Measurements from ENCODE around the gene SCGB1D1. TPM values are rescaled to one million over a fixed set of nuclear protein-coding genes. Genes with fewer than 3 reads are reported as not detected.

SCGB1D1 gene, protein sequence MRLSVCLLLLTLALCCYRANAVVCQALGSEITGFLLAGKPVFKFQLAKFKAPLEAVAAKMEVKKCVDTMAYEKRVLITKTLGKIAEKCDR
- not detected for total RNA-seq

DNA sequence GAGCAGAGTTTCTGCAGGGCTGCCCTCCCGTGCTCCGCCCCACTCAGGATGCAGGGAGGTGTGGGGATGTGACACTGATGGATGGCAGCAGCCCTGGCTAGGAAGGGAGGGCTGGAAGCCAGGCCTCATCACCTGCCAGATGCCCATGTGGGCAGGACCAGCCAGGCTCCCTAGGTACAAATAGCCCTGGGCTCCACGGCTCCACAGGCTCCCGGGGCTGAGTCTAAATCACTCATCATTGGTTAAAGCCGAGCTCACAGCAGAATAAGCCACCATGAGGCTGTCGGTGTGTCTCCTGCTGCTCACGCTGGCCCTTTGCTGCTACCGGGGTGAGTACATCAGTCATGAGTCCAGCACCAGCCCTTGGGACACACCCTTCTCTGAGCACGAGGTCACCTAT, at the start of gene SCGB1D1:
Gene SCGB1D1, plus strand, starts transcription at position 206 of the 400 bp plus-strand sequence. Its CDS starts 69 bp downstream, at position 275.
- no peaks in the 10 kb centered on the region for H3K4me1 ChIP-seq (replicated peaks in 1 of 2)
- WGBS, 10 experiments, result 0 to 87% (median 68%) methylated on average over 1 to 4 of the region's 9 CpGs; no CpG with 5 or more reads in 6 of the 10 experiments
- no peak for ATAC-seq (replicated peaks in 6 of 8)
- H3K27ac ChIP-seq, result no peak within 1 kb of the TSS
- no peak within 1 kb of the TSS for H3K4me3 ChIP-seq
- in situ Hi-C loops (cut with MboI; ENCODE audit: low pct_unique_long_range_greater_than_20kb in 2 of 9, low sequenced_read_pairs in 9 of 9, unreplicated experiment in 9 of 9), result no loop called here

DNA sequence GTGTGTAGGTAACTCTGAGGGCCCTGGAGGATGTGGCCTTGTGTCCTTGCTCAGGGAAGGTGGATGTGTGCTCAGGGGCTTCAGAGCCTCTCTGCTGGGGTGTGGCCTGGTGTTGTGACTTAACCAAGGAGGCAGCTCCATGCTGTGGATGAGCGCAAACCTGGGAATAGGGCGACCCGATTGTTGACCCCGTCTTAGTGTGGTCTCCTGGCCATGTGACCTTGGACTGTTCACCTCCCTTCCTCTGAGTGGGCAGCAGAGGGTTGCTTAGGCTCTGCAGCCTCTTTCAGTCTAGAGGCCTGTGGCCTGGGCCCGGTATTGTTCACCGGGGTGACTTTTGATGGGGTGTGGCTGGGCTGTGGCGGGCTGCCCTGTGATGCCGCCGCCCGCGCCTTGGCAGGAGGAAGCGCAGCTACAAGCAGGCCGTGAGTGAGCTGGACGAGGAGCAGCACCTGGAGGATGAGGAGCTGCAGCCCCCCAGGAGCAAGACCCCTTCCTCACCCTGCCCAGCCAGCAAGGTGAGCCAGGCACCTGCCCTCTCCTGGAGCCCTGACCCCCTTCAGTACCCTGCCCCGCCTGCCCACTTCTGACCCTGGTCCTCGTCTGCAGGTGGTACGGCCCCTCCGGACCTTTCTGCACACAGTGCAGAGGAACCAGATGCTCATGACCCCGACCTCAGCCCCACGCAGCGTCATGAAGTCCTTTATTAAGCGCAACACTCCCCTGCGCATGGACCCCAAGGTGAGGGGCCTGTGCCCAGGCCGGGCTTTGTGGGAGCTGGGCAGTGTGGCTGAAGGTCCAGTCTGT, 49.5 kb upstream of the SCGB1D1 start:
- in situ Hi-C loops (cut with MboI; ENCODE audit: low pct_unique_long_range_greater_than_20kb in 2 of 9, low sequenced_read_pairs in 9 of 9, unreplicated experiment in 9 of 9), result no loop called here
- ATAC-seq (replicated peaks in 6 of 8), result peak in 1 of 8 experiments; percentile 13
- no peak overlapping the region for H3K27ac ChIP-seq
- no peak overlapping the region for H3K4me3 ChIP-seq
- no peaks in the 10 kb centered on the region for H3K4me1 ChIP-seq (replicated peaks in 1 of 2)
- WGBS, 10 experiments, result 100% methylated on average over 1 to 3 of the region's 24 CpGs; no CpG with 5 or more reads in 7 of the 10 experiments

DNA sequence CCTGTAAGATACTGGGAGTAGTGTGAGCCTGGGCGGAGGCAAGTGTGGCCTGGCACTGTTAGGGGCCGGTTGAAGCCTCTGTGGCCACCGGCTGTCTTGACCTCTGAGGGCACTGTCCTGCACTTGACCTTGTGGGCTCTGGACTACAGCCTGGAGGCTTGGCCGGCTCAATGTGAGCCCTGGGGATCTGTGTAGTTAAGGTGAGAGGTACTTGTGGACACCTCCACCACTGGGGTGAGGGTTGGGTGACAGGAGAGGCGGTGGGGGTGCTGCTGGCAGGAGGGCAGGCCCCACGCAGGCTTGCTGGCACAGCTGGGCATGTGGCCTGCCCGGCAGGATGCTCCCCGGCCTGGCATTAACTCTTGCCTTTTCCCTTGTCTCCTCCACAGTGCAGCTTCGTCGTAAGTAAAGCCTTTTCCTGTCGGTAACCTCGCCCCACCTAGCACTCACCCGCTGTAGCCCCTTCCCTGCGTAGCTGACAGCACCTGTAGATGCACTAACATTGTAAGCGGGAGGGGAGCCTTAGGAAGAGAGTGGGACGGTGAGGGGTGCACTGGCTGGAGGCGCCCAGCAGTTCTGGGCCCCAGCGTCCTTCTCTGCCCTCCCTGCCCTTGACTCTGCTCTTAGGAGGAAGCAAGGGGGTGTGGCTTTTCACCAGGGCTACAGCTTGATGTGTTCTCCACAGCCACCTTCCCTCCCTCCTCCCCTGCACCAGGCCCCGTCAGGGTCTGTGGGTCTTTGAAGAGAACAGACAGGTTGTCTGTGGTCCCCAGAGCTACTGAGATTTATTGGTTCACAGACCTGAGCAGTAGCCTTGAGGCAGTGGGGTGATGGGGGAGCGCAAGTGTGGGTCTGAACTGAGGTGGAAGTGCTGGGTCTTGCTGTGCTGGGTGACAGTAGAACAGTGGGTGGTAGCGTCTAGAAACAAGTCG, 48.6 kb upstream of the SCGB1D1 start:
- Histone ChIP-seq H3K4me3 (no peak overlapping the region), H3K4me1 (replicated peaks in 1 of 2) (no peaks in the 10 kb centered on the region), H3K27ac (no peak overlapping the region)
- WGBS, 10 experiments, result 60 to 100% (median 96%) methylated on average over 1 to 8 of the region's 22 CpGs; no CpG with 5 or more reads in 5 of the 10 experiments
- in situ Hi-C loops (cut with MboI; ENCODE audit: low pct_unique_long_range_greater_than_20kb in 2 of 9, low sequenced_read_pairs in 9 of 9, unreplicated experiment in 9 of 9), result no loop called here
- no peak for ATAC-seq (replicated peaks in 6 of 8)

DNA sequence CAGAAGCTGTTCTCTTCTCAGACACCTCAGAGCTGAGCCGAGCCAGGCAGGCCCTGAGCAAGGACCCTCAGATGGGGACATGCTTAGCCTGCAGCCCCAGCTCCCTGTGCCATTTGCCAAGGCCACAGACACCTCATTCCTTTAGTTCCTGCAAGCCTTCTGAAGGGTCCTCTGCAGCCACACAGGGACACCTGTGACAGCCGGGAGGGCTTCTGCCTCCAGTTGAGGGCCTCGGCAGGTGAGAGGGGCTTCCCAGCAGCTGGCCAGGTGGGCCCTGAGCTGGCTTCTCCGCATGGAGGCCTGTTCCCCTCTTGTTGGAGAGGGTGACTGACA, 48.0 kb upstream of the SCGB1D1 start:
- no peak for ATAC-seq (replicated peaks in 6 of 8)
- in situ Hi-C loops (cut with MboI; ENCODE audit: low pct_unique_long_range_greater_than_20kb in 2 of 9, low sequenced_read_pairs in 9 of 9, unreplicated experiment in 9 of 9), result no loop called here
- Histone ChIP-seq H3K27ac (no peak overlapping the region), H3K4me1 (replicated peaks in 1 of 2) (no peaks in the 10 kb centered on the region), H3K4me3 (no peak overlapping the region)
- 80 to 95% (median 90%) methylated on average over 1 to 3 of the region's 4 CpGs; no CpG with 5 or more reads in 7 of the 10 experiments for WGBS, 10 experiments

DNA sequence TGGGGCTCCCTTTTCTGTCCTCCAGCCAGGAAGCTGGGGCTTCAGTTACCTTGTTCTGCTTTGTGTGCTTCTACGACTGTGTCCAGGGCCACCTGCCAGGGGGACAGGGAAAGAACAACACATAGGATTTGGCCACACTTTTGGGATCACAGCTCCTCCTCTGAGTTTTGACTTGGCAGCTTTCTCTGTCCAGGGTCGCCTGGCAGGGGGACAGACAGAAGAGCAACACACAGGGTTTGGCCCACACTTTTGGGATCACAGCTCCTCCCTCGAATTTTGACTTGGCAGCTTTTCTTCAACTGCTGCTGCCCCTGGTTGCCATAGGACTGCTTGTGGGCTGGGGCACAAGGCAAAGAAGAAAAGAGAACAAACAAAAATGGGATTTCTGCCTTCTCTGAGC, 47.1 kb upstream of the SCGB1D1 start:
- H3K27ac ChIP-seq, result no peak overlapping the region
- in situ Hi-C loops (cut with MboI; ENCODE audit: low pct_unique_long_range_greater_than_20kb in 2 of 9, low sequenced_read_pairs in 9 of 9, unreplicated experiment in 9 of 9), result no loop called here
- H3K4me1 ChIP-seq (replicated peaks in 1 of 2), result no peaks in the 10 kb centered on the region
- ATAC-seq (replicated peaks in 6 of 8), result no peak
- H3K4me3 ChIP-seq, result no peak overlapping the region
- 11 to 80% (median 51%) methylated on average over 1 to 3 of the region's 3 CpGs; no CpG with 5 or more reads in 3 of the 10 experiments for WGBS, 10 experiments

DNA sequence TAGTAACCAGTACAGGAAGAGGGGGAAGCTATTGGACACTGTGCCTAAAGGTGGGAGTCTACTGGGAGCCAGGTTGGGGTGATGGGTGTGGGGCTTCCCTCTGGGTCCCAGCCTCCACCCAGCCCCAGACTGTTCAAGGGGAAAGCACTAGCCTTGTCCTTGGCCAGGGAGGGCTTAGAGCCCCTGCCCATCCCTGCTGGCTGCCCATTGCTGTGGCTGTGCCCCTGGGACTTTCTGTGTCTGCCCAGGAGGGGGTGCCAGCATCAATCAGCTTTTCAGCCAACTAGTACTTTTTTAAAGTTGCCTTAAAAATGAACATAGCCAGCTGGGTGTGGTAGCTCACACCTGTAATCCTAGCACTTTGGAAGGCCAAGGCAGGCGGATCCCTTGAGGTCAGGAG, 46.3 kb upstream of the SCGB1D1 start:
- WGBS, 10 experiments, result 100% methylated on average over 1 of the region's 1 CpG; no CpG with 5 or more reads in 8 of the 10 experiments
- Histone ChIP-seq H3K4me1 (replicated peaks in 1 of 2) (no peaks in the 10 kb centered on the region), H3K4me3 (no peak overlapping the region), H3K27ac (no peak overlapping the region)
- no peak for ATAC-seq (replicated peaks in 6 of 8)
- in situ Hi-C loops (cut with MboI; ENCODE audit: low pct_unique_long_range_greater_than_20kb in 2 of 9, low sequenced_read_pairs in 9 of 9, unreplicated experiment in 9 of 9), result no loop called here

DNA sequence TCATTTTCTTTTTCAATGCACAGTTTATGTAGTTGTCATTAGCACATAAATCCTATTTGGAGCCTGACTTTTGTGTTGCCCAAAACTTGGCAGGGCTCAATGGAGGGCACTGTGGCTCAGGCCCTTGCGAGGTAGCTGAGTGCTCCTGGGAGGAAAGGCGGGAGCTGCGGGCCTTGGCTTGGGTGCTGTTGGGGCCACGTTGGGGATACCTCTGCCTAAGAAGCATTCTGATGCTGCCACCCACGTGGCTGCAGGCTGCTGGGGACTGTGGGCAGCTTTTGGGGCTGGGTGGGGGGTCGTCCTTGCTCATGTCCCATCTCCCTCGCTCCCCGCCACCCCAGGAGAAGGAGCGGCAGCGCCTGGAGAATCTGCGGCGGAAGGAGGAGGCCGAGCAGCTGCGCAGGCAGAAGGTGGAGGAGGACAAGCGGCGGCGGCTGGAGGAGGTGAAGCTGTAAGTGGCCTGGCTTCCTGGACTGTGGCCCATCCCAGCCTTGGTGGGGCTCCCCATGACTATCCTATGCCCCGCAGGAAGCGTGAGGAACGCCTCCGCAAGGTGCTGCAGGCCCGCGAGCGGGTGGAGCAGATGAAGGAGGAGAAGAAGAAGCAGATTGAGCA, 45.3 kb upstream of the SCGB1D1 start:
- WGBS, 10 experiments, result 60 to 95% (median 91%) methylated on average over 1 to 8 of the region's 24 CpGs; no CpG with 5 or more reads in 5 of the 10 experiments
- in situ Hi-C loops (cut with MboI; ENCODE audit: low pct_unique_long_range_greater_than_20kb in 2 of 9, low sequenced_read_pairs in 9 of 9, unreplicated experiment in 9 of 9), result no loop called here
- no peak for ATAC-seq (replicated peaks in 6 of 8)
- H3K4me3 ChIP-seq, result no peak overlapping the region
- no peak overlapping the region for H3K27ac ChIP-seq
- H3K4me1 ChIP-seq (replicated peaks in 1 of 2), result no peaks in the 10 kb centered on the region

DNA sequence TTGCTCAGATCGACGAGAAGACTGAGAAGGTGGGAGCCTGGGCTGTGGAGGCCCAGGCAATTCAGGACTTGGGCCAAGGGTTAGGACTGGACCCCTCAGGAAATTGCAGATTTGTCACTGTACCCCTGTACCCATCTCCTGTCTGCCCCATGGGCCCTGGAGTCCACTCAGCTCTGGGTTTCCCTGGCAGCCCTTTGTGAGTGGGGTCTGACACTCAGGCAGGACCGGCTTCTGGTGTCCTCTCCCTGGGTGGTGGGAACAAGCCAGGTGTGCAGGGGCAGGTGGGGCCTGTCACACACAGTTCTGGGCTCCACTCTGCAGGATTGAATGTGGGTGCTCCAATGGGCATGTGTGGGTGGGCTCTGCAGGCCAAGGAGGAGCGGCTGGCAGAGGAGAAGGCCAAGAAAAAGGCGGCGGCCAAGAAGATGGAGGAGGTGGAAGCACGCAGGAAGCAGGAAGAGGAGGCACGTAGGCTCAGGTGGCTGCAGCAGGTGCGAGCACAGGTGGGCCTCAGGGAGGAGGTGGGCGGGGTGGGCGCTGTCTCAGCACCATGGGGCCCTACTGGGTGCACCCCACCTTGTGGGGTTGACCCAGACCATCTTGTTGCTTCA, 44.6 kb upstream of the SCGB1D1 start:
- H3K27ac ChIP-seq, result no peak overlapping the region
- no peaks in the 10 kb centered on the region for H3K4me1 ChIP-seq (replicated peaks in 1 of 2)
- ATAC-seq (replicated peaks in 6 of 8), result no peak
- in situ Hi-C loops (cut with MboI; ENCODE audit: low pct_unique_long_range_greater_than_20kb in 2 of 9, low sequenced_read_pairs in 9 of 9, unreplicated experiment in 9 of 9), result no loop called here
- WGBS, 10 experiments, result 83 to 100% (median 94%) methylated on average over 1 to 5 of the region's 11 CpGs; no CpG with 5 or more reads in 5 of the 10 experiments
- H3K4me3 ChIP-seq, result no peak overlapping the region

DNA sequence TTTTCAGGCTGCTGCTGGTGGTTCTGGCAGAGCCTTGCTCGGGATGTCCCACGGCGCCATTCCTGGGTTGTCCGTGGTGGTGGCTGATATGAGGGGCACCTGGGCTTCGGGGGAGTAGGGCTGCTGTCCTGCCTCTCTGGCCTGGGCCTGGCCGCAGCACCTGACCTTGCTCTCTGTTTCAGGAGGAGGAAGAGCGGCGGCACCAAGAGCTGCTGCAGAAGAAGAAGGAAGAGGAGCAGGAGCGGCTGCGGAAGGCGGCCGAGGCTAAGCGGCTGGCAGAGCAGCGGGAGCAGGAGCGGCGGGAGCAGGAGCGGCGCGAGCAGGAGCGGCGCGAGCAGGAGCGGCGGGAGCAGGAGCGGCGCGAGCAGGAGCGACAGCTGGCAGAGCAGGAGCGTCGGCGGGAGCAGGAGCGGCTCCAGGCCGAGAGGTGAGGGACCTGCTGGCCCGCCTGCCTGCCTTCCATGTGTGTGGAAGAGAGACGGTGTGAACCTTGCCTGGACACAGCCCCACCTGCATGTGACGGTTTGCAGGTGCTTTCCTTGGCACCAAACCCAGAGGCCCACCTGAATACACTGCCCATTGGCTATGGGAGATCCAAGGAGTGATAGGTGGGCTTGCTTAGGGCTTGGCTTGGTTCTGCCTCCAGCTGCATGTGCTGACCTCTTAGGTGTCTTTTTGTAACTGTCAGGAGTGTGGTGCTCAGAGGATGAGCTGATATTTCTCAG, 43.4 kb upstream of the SCGB1D1 start:
- H3K4me1 ChIP-seq (replicated peaks in 1 of 2), result no peaks in the 10 kb centered on the region
- no peak overlapping the region for H3K4me3 ChIP-seq
- no peak for ATAC-seq (replicated peaks in 6 of 8)
- in situ Hi-C loops (cut with MboI; ENCODE audit: low pct_unique_long_range_greater_than_20kb in 2 of 9, low sequenced_read_pairs in 9 of 9, unreplicated experiment in 9 of 9), result no loop called here
- no peak overlapping the region for H3K27ac ChIP-seq
- 79 to 100% (median 90%) methylated on average over 1 to 17 of the region's 36 CpGs; no CpG with 5 or more reads in 1 of the 10 experiments for WGBS, 10 experiments

DNA sequence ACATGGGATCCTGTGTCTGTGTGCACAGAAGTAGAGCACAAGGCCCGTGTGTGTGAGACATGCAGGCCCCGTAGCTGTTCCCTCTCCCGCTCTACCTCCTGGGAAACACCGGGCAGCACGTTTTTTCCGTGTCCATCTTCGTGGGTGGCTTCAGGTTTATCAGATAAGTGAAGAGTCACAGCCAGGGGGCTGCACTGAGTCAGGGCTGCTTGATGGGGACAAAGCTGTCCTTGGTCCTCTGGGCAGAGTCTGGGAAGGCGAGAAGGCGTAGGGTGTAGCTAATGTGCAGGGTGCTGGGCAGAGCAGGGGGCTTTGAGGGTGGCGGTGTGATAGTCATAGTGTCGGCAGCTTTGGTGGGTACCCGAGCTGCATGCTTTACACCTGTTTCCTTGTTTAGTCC, 42.5 kb upstream of the SCGB1D1 start:
- H3K4me3 ChIP-seq, result no peak overlapping the region
- H3K4me1 ChIP-seq (replicated peaks in 1 of 2), result no peaks in the 10 kb centered on the region
- 92 to 100% (median 96%) methylated on average over 1 to 7 of the region's 12 CpGs; no CpG with 5 or more reads in 4 of the 10 experiments for WGBS, 10 experiments
- H3K27ac ChIP-seq, result no peak overlapping the region
- no peak for ATAC-seq (replicated peaks in 6 of 8)
- in situ Hi-C loops (cut with MboI; ENCODE audit: low pct_unique_long_range_greater_than_20kb in 2 of 9, low sequenced_read_pairs in 9 of 9, unreplicated experiment in 9 of 9), result no loop called here

DNA sequence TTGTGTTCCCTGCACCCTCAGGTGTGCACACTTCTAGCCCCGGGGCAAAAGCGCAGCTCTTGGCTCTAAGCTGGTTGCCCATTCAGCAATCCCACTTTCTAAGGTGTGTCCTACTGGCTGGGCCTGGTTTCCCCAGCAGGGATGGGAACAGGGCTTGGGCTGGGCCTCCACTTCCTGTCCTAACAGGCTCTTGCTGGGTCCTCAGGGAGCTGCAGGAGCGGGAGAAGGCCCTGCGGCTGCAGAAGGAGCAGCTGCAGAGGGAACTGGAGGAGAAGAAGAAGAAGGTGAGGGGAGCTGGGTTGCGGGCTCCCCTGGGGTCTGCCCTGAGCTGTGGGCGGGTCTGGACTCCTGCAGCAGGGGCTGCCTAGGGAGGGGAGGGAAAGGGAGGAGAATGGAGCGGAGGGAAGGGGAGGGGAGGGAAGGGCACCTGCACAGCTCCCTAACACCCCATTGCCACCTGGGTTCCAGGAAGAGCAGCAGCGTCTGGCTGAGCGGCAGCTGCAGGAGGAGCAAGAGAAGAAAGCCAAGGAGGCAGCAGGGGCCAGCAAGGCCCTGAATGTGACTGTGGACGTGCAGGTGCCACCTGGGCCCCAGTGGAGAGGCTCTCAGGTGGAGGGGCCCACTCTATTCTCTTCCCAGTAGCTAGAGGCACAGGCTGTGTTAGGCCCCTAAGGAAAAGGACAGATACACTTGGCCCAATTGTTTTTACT, 41.6 kb upstream of the SCGB1D1 start:
- 100% methylated on average over 2 of the region's 10 CpGs; no CpG with 5 or more reads in 9 of the 10 experiments for WGBS, 10 experiments
- no peak for ATAC-seq (replicated peaks in 6 of 8)
- in situ Hi-C loops (cut with MboI; ENCODE audit: low pct_unique_long_range_greater_than_20kb in 2 of 9, low sequenced_read_pairs in 9 of 9, unreplicated experiment in 9 of 9), result no loop called here
- H3K27ac ChIP-seq, result no peak overlapping the region
- no peaks in the 10 kb centered on the region for H3K4me1 ChIP-seq (replicated peaks in 1 of 2)
- H3K4me3 ChIP-seq, result no peak overlapping the region
